ENCODE data around the gene KRT81. TPM values are rescaled to one million over a fixed set of nuclear protein-coding genes. Genes with fewer than 3 reads are reported as not detected.

KRT81 gene
- not detected for total RNA-seq (2013)
- not detected for polyA plus RNA-seq
- not detected in 2 replicates for polyA minus RNA-seq
- 0 to 0.30 (median 0) reads per million in 11 experiments for total RNA-seq

DNA sequence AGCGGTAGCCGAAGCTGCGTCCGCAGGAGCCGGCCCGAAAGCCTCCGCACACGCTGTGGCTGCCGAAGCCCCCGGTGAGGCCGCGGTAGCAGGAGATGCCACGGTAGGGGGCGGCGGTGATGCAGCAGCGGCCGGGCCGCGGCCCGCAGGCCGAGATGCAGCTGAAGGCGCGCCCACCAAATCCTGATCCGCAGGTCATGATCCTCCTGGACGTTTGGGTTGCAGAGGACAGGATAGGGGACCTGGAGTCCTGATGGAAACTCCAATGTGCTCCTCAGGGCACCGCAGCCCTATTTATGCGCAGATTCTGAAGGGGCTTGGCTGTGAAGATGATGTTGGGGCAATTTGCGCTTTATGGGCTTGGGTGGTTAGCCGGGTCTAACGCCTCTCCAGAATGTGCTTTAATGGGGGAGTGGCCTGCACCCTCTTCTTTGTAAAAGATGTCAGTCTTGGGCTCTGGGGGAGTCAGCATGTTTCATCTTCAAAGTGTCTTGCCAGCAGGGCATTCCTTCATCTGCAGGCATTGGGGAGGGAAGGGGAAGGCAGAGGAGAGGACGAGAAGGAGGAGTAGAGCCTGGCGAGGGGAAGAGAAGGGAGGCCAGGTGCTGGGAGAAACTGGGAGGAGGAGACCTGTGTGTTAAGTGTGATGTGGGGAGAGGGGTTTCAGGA, at the start of gene KRT81:
Gene KRT81 (minus strand): TSS at position 268 of the 669 bp plus-strand sequence. CDS start 69 bp downstream, at position 199.
- H3K4me3 Mint-ChIP-seq: peak within 1 kb of the TSS in 1 of 2 donors; percentile 51
- H3K36me3 ChIP-seq (replicated peaks in 1 of 2; ENCODE audit: control insufficient read depth in 1 of 2, insufficient read depth in 2 of 2, low read length in 2 of 2): no peaks in the 10 kb centered on the region
- intact Hi-C loops (cut with micrococcal nuclease): no loop called here
- H3K4me2 ChIP-seq (replicated peaks; ENCODE audit: extremely low read depth, low read length, poor library complexity, severe bottlenecking): no peak within 1 kb of the TSS
- no peaks in the 10 kb centered on the region for H3K9me3 ChIP-seq (replicated peaks in 1 of 2; ENCODE audit: control insufficient read depth in 1 of 2, insufficient read depth in 1 of 2, low read length in 2 of 2)
- H3K27me3 Mint-ChIP-seq (ENCODE audit: low read depth in 3 of 3): peaks cover 18 to 34% (median 26%) of the 10 kb centered on the region in 3 donors
- no peak within 1 kb of the TSS for H3K27ac ChIP-seq (ENCODE audit: low read depth in 1 of 2, low read length in 2 of 2)
- no peaks in the 10 kb centered on the region for H4K20me1 ChIP-seq (ENCODE audit: insufficient read depth, low read length)
- peaks cover 34% of the 10 kb centered on the region for H3K4me1 Mint-ChIP-seq
- DNase-seq: no peak
- TF ChIP-seq, protein P1, sequence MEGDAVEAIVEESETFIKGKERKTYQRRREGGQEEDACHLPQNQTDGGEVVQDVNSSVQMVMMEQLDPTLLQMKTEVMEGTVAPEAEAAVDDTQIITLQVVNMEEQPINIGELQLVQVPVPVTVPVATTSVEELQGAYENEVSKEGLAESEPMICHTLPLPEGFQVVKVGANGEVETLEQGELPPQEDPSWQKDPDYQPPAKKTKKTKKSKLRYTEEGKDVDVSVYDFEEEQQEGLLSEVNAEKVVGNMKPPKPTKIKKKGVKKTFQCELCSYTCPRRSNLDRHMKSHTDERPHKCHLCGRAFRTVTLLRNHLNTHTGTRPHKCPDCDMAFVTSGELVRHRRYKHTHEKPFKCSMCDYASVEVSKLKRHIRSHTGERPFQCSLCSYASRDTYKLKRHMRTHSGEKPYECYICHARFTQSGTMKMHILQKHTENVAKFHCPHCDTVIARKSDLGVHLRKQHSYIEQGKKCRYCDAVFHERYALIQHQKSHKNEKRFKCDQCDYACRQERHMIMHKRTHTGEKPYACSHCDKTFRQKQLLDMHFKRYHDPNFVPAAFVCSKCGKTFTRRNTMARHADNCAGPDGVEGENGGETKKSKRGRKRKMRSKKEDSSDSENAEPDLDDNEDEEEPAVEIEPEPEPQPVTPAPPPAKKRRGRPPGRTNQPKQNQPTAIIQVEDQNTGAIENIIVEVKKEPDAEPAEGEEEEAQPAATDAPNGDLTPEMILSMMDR (IDR thresholded peaks at IDR 0.05): no peak
- H2AFZ ChIP-seq (ENCODE audit: insufficient read depth, low read depth, low read length, poor library complexity, severe bottlenecking): no peak within 1 kb of the TSS
- peaks cover 0 to 6% of the 10 kb centered on the region in 2 donors for H3K36me3 Mint-ChIP-seq
- peaks cover 8 to 22% of the 10 kb centered on the region in 2 donors for H3K27me3 ChIP-seq (ENCODE audit: control insufficient read depth in 2 of 2, insufficient read depth in 2 of 2, low read length in 2 of 2)
- H3K4me1 ChIP-seq (ENCODE audit: control insufficient read depth in 1 of 2, insufficient read depth in 2 of 2, low read length in 2 of 2): peaks cover 20 to 25% of the 10 kb centered on the region in 2 donors
- WGBS (ENCODE audit: insufficient coverage): 83% methylated on average over 10 of the region's 32 CpGs
- H3K79me2 ChIP-seq (ENCODE audit: insufficient read depth, low read length): no peaks in the 10 kb centered on the region
- no peak within 1 kb of the TSS for H3K9ac ChIP-seq (ENCODE audit: insufficient read depth, low read length, poor library complexity, severe bottlenecking)
- H3K9me3 Mint-ChIP-seq: peaks cover 0 to 3% (median 0%) of the 10 kb centered on the region in 7 donors
- peak within 1 kb of the TSS in 1 of 7 donors; percentile 41 for H3K27ac Mint-ChIP-seq
- no peak within 1 kb of the TSS for H3K4me3 ChIP-seq (replicated peaks in 1 of 3; ENCODE audit: low read depth in 2 of 3, low read length in 3 of 3)

GRCh38 chr12:52338241-52338960, 47.1 kb upstream of the KRT81 start:
- H3K27me3 ChIP-seq (ENCODE audit: control insufficient read depth in 2 of 2, insufficient read depth in 2 of 2, low read length in 2 of 2): peaks cover 0 to 2% of the 10 kb centered on the region in 2 donors
- H3K9ac ChIP-seq (ENCODE audit: insufficient read depth, low read length, poor library complexity, severe bottlenecking): no peak overlapping the region
- no peak for DNase-seq
- no peaks in the 10 kb centered on the region for H3K79me2 ChIP-seq (ENCODE audit: insufficient read depth, low read length)
- H3K27ac ChIP-seq (ENCODE audit: low read depth in 1 of 2, low read length in 2 of 2): no peak overlapping the region
- no peaks in the 10 kb centered on the region for H3K4me1 ChIP-seq (ENCODE audit: control insufficient read depth in 1 of 2, insufficient read depth in 2 of 2, low read length in 2 of 2)
- no peaks in the 10 kb centered on the region for H3K36me3 Mint-ChIP-seq
- no peaks in the 10 kb centered on the region for H3K9me3 ChIP-seq (replicated peaks in 1 of 2; ENCODE audit: control insufficient read depth in 1 of 2, insufficient read depth in 1 of 2, low read length in 2 of 2)
- peaks cover 2 to 6% (median 4%) of the 10 kb centered on the region in 7 donors for H3K9me3 Mint-ChIP-seq
- no peak overlapping the region for H3K4me3 Mint-ChIP-seq
- H3K4me1 Mint-ChIP-seq: no peaks in the 10 kb centered on the region
- TF ChIP-seq, protein P1 (IDR thresholded peaks at IDR 0.05): no peak
- no peak overlapping the region for H3K27ac Mint-ChIP-seq
- WGBS (ENCODE audit: insufficient coverage): 89% methylated on average over 10 of the region's 10 CpGs
- H2AFZ ChIP-seq (ENCODE audit: insufficient read depth, low read depth, low read length, poor library complexity, severe bottlenecking): no peak overlapping the region
- no peaks in the 10 kb centered on the region for H3K36me3 ChIP-seq (replicated peaks in 1 of 2; ENCODE audit: control insufficient read depth in 1 of 2, insufficient read depth in 2 of 2, low read length in 2 of 2)
- H3K4me2 ChIP-seq (replicated peaks; ENCODE audit: extremely low read depth, low read length, poor library complexity, severe bottlenecking): no peak overlapping the region
- intact Hi-C loops (cut with micrococcal nuclease): no loop called here
- H3K27me3 Mint-ChIP-seq (ENCODE audit: low read depth in 3 of 3): peaks cover 5 to 7% (median 6%) of the 10 kb centered on the region in 3 donors
- no peaks in the 10 kb centered on the region for H4K20me1 ChIP-seq (ENCODE audit: insufficient read depth, low read length)
- H3K4me3 ChIP-seq (replicated peaks in 1 of 3; ENCODE audit: low read depth in 2 of 3, low read length in 3 of 3): no peak overlapping the region

All from CD14-positive monocyte (primary cell).